HG03575 (cell line): ENCODE measurements around the gene PNPLA5.

Experiments used
- ATAC-seq: cut with Tn5 transposase; IDR thresholded peaks from one replicate; pipeline ENCODE4 v1.9.1; 2021; ENCODE audit not compliant: unreplicated experiment, insufficient number of reproducible peaks, low FRiP score; ENCODE audit errors: extremely low read depth

Gene PNPLA5

DNA sequence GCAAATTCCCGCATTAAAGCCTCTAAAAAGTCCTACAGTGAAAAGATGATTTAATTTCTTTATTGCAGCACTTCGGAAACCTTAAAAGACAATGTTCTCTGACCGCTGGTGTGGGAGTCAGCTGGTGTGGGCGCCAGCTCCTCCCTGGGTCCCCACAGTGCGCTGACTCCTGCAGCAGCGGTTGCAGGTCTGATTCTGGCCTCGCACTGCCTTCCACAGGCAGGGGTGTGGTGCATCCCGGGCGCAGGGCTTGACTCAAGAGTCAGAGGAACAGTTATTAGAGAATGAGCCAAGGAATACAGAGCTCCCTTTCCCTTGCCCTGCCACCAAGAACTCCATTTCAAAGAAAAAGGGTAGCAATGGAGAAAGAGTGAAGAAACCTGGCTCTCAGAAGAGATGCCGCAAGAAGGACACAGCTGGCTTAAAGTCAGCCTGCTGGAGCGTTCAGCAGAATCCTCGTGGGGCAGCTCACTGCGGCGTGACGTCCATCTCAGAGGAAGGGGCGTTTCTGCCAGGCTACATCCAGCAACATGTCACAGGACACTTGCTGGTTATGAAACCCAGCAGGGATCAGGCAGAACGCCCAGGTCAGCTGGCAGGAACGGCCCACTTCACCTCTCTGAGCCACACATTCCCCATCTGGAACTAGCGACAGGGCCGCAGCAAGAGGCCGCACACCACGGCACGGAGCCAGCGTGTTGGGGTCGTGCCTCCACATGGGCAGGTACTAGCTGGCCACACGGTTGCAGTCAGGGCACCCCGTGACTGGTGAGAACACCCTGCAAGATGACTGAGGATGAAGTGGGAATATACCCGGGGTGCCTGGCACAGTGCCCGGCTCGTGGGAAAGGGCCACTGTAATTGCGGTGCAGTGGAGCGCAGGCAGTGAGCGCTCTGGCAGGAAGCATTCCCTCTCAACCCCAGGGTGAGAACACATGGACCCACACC, 61.6 kb downstream of the PNPLA5 start:
- ATAC-seq = no peak
